DMS153 treated with DMSO at 0.1 percent for 48 hours (cell line): ENCODE measurements around the gene CCDC106.
A peak's percentile ranks its signal among the peaks of the same experiment; 100 is the strongest.

Experiments
- DNase-seq: peaks from one replicate; lab custom pipeline; 2025; ENCODE audit not compliant: unreplicated experiment; lab: John Stamatoyannopoulos, UW

CCDC106 gene

GRCh38 chr19:55613930-55614710 lies 33.9 kb upstream of the CCDC106 start:
- no peak for DNase-seq

GRCh38 chr19:55614711-55615542 lies 33.1 kb upstream of the CCDC106 start:
- DNase-seq, result no peak

GRCh38 chr19:55615543-55616394 lies 32.2 kb upstream of the CCDC106 start:
- DNase-seq, result no peak

- DNase-seq, result no peak
These were observed 31.6 kb upstream of the CCDC106 start for GRCh38 chr19:55616395-55616875.

GRCh38 chr19:55617426-55617825 lies 30.6 kb upstream of the CCDC106 start:
- no peak for DNase-seq

- no peak for DNase-seq
These were observed 29.6 kb upstream of the CCDC106 start for GRCh38 chr19:55618426-55618825.

GRCh38 chr19:55619286-55619685 lies 28.7 kb upstream of the CCDC106 start:
- DNase-seq, result no peak

GRCh38 chr19:55620410-55621204 lies 27.4 kb upstream of the CCDC106 start:
- DNase-seq, result no peak

- no peak for DNase-seq
These were observed 26.8 kb upstream of the CCDC106 start for GRCh38 chr19:55621205-55621672.

GRCh38 chr19:55621673-55622231 lies 26.3 kb upstream of the CCDC106 start:
- no peak for DNase-seq

- no peak for DNase-seq
These were observed 25.6 kb upstream of the CCDC106 start for GRCh38 chr19:55622242-55622969.

- DNase-seq, result no peak
These were observed 24.9 kb upstream of the CCDC106 start for GRCh38 chr19:55623130-55623529.

GRCh38 chr19:55623561-55623960 lies 24.5 kb upstream of the CCDC106 start:
- DNase-seq, result no peak

- peak; percentile 89 for DNase-seq
These were observed 23.7 kb upstream of the CCDC106 start, which contains the start of gene ZNF784 for GRCh38 chr19:55624109-55625003. Gene ZNF784, minus strand, starts transcription at chr19:55624566. Its CDS starts 5 bp downstream, at chr19:55624561.

- DNase-seq, result no peak
These were observed 23.0 kb upstream of the CCDC106 start for GRCh38 chr19:55625004-55625326.

GRCh38 chr19:55626350-55626749 lies 21.7 kb upstream of the CCDC106 start:
- no peak for DNase-seq

- DNase-seq, result peak; percentile 68
These were observed 15.6 kb upstream of the CCDC106 start for GRCh38 chr19:55632463-55632834.

- DNase-seq, result no peak
These were observed 14.2 kb upstream of the CCDC106 start for GRCh38 chr19:55633861-55634260.
